ENCODE data around the gene SHCBP1.

SHCBP1 gene, protein sequence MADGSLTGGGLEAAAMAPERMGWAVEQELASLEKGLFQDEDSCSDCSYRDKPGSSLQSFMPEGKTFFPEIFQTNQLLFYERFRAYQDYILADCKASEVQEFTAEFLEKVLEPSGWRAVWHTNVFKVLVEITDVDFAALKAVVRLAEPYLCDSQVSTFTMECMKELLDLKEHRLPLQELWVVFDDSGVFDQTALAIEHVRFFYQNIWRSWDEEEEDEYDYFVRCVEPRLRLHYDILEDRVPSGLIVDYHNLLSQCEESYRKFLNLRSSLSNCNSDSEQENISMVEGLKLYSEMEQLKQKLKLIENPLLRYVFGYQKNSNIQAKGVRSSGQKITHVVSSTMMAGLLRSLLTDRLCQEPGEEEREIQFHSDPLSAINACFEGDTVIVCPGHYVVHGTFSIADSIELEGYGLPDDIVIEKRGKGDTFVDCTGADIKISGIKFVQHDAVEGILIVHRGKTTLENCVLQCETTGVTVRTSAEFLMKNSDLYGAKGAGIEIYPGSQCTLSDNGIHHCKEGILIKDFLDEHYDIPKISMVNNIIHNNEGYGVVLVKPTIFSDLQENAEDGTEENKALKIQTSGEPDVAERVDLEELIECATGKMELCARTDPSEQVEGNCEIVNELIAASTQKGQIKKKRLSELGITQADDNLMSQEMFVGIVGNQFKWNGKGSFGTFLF

GRCh38 chr16:46621006-46621933 is at the start of gene SHCBP1:
SHCBP1 (minus strand) TSS chr16:46621379; CDS start chr16:46621359, 20 bp downstream.
- DNase-seq (ENCODE audit: insufficient read length, low spot score) (peak; percentile 93), FAIRE-seq (no peak)
- TF ChIP-seq POLR2A (IDR thresholded peaks at IDR 0.05; ENCODE audit: low read depth, low read length): peak; percentile 84

GRCh38 chr16:46662123-46662522 is 40.9 kb upstream of the SHCBP1 start:
- no peak for DNase-seq (ENCODE audit: insufficient read length, low spot score)
- no peak for TF ChIP-seq POLR2A (IDR thresholded peaks at IDR 0.05; ENCODE audit: low read depth, low read length)
- FAIRE-seq: peak; percentile 23

- DNase-seq (ENCODE audit: insufficient read length, low spot score) (no peak), FAIRE-seq (no peak)
- no peak for TF ChIP-seq POLR2A (IDR thresholded peaks at IDR 0.05; ENCODE audit: low read depth, low read length)
Measured at GRCh38 chr16:46658925-46659324, 37.7 kb upstream of the SHCBP1 start.

DNA sequence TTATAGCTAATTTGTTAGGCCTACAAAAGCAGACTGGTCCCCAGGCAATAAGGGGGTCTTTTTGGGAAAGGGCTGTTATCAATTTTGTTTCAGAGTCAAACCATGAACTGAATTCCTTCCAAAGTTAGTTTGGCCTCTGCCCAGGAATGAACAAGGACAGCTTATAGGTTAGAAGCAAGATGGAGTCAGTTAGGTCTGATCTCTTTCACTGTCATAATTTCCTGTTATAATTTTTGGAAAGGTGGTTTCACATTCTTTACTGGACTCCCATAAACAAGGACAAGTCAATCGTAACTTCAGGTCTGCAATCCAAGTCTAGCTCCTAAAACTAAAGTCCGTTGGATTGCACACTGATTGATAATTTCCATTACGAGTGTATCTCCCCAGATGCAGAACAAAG is 30.1 kb upstream of the SHCBP1 start:
- no peak for TF ChIP-seq POLR2A (IDR thresholded peaks at IDR 0.05; ENCODE audit: low read depth, low read length)
- DNase-seq (ENCODE audit: insufficient read length, low spot score) (no peak), FAIRE-seq (no peak)

DNA sequence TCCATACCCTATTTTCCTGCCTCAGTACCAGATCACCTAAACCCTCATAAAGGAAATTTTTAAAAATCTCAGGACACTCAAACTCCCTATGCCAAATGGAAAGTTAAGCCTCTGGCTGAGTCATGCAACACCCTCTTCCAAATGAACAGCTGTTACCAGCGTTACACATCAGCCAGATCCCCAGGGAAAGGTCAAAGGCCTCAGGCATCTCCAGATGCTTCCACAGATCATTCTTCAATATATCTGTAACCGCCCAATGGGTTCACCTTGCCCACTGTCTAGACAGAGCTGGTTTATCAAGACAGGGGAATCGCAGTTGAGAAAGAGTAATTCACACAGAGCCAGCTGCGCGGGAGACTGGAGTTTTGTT is 29.1 kb upstream of the SHCBP1 start:
- no peak for DNase-seq (ENCODE audit: insufficient read length, low spot score)
- no peak for FAIRE-seq
- no peak for TF ChIP-seq POLR2A (IDR thresholded peaks at IDR 0.05; ENCODE audit: low read depth, low read length)

DNA sequence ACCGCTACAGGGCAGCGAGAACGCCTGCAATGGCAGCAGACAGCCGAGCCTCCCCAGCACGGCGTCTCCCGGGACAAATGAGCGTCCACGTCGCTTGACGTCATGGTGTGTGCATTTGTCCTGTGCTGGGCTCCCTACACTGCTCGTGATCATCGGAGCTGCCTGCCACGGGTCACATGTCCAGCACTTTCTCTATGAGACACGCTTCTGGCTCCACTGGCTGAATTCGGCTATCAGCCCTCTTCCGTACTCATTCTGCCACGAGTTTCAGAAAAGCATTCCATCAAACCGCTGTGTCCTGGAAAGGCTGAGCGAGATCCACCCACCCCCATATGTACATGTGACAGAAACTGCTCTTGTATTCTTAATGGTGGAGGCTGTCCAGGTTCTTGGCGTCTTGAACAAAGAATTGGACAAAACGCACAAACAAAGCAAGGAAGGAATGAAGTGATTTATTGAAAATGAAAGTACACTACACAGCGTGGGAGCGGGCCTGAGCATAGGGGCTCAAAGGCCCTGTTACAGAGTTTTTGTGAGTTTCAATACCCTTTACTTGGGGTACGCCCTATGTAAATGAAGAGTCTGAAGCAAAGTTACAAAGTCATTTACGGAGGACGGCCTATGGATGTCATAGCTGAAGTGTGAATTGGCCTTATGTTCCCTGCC is 28.5 kb upstream of the SHCBP1 start:
- TF ChIP-seq POLR2A (IDR thresholded peaks at IDR 0.05; ENCODE audit: low read depth, low read length): no peak
- FAIRE-seq: no peak
- DNase-seq (ENCODE audit: insufficient read length, low spot score): no peak

DNA sequence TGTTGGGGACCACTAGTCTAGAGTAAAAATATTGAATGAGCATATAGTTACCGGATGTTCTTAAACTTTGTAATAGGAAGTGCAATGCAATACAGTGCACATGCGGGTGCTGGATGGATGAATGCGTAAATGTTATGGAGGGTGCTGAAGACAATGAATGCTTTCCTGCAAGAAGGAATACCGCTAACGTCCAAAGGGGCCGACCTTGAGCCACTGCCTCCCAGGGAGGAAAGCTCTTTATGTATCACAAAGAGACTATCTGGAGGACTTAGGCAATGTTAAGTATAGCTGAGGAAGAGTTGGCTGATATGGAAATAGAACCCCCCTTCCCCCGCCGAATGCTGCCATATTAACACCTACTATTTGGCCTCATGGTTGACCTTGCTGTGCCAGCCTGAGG is 27.5 kb upstream of the SHCBP1 start:
- TF ChIP-seq POLR2A (IDR thresholded peaks at IDR 0.05; ENCODE audit: low read depth, low read length): no peak
- FAIRE-seq (no peak), DNase-seq (ENCODE audit: insufficient read length, low spot score) (no peak)

DNA sequence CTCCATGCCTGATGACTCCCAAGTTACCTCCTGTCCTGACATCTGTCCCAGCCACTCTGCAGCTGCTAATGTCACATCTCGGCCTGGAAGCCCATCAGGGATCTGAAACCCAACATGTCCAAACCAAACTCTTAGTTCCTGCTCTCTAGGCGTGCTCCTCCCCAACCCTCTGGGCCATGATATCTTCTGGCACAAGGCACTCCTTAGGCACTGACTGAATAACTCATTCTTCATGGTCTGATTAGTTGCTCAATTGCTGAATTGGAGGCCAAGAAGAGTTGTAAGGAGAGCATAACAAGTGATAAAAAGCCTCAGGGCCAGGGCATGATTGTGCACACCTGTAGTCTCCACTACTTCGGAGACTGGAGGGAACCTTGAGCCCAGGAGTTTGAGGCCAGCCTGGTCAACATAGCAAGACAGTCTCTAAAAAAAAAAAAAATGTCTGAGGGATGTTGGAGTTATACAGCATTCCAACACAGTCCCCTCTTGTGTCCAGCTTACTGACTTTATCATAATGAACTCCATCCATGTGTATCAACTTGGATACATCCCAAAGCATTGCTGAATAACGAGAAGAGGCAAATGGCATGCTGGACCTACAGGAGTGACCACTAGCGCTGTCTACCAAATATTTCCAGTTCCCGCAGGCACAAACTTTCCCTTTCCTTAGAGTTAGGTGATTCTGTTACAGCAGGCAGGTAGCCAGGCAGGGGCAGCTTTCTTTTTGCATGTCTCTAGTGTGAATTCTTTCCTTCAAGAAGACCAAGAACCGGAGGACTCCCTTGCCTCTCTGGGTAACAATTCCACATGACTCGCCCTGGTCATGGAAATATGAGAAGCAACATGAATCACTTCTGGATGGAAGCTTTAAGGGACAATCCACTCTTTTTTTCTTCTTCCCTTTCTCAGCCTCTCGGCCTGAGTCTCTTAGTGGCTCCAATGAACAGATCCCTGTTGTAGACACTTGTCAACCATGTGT is 18.1 kb upstream of the SHCBP1 start:
- no peak for TF ChIP-seq POLR2A (IDR thresholded peaks at IDR 0.05; ENCODE audit: low read depth, low read length)
- FAIRE-seq (no peak), DNase-seq (ENCODE audit: insufficient read length, low spot score) (no peak)

DNA sequence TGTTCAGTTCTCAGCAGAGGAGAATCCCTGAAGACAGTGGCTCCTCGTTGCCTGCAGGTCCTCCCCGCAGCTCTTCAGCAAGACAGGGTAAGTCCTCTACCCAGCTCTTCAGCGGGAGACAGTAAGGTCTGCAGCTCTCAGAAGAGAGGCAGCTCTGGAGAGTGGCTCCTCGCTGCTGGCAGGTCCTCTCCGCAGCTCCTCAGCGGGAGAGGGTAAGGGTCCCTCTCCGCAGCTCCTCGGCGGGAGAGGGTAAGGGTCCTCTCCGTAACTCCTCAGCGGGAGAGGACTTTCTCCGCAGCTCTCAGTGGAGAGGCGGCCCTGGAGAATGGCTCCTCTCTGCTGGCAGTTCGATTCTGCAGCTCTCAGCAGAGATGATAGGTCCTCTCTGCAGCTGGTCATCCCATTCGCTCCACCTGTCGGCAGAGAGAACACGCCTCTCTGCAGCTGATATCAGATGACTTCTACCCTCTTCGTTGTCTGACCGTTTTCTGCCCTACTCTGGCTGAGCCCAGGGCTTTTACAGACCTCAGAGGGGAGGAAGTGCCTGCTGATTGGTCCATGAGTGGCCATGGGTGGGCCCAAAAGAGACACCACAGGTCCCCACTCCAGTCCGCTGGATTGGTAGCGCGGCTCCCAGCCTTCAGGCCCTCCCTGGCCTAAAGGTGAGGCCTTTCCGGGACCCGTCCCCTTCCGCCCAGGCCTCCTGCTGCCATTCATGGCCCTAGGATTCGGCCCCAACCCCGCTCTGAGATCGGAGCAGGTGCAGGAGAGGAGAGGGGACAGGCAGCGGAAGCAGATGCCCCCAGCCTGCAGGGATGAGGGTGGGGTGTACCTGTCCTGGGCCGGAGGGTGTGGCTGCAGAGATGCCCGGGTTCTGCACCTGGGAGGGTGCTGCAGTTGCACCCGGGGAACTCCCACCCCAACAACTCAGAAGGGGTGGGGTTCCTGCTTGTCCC is 11.9 kb upstream of the SHCBP1 start:
- FAIRE-seq (no peak), DNase-seq (ENCODE audit: insufficient read length, low spot score) (no peak)

DNA sequence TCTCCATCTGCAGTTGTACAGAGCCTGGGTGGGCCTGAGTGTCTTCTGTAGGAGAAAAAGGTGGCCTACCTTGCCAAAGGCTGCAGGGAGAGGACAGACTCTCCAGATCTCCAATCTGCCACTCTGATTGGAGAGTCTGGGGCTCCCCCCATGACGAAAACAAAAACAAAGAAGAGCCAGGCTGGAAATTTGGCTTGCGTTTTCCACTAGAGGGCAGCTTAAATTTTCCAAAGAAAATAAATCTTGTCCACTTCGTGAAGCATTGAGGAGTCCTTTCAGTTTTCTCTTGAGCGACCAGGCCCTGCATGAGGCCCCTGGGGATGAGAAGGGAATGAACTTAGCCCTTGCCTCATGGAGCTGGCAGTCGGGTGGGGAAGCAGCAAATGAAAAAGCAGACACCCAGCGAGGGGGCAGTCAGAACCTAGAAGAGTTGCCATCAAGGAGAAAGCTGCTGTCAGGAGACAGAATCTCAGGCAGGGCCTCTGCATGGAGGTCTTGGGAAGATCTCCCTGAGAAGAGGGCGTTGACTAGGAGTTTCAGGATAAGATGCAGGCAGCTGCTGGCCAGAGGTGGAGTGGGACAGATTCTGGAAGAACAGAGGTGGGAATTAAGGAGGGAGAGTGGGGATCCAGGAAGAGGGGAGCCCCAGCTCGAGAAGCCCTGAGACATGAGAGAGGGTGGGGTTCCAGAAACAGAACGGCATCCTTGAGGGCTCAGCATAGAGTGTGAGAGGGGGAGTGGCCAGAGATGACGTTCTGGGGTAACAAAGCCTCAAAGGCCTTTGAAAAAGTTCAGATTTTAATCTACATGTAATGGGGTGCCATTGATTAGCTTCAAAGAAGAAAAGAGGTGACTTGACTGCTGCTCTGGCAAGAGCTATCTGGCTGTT is 8.4 kb upstream of the SHCBP1 start:
- DNase-seq (ENCODE audit: insufficient read length, low spot score): peak; percentile 53
- TF ChIP-seq POLR2A (IDR thresholded peaks at IDR 0.05; ENCODE audit: low read depth, low read length): no peak
- FAIRE-seq: no peak

More for the DNA sequence above, 11.9 kb upstream of the SHCBP1 start:
- TF ChIP-seq POLR2A (IDR thresholded peaks at IDR 0.05; ENCODE audit: low read depth, low read length): no peak

Data from H54 (cell line).